ENCODE data around the gene ATAD5.
"Not testable (repeated sequence)": the region's sequence is repeated elsewhere in the genome, so short reads cannot be mapped to it uniquely, and the experiment has no call there.

The ATAD5 gene

GRCh38 chr17:30915833-30916611, 84.3 kb downstream of the ATAD5 start:
- no peak for DNase-seq

- no peak for DNase-seq
Observed at GRCh38 chr17:30917050-30917449, 85.3 kb downstream of the ATAD5 start.

- no peak for DNase-seq
Observed at GRCh38 chr17:30920282-30920681, 88.5 kb downstream of the ATAD5 start.

- DNase-seq, result no peak
Observed at GRCh38 chr17:30920683-30921543, 89.1 kb downstream of the ATAD5 start.

- DNase-seq, result no peak
Observed at GRCh38 chr17:30921544-30922196, 89.9 kb downstream of the ATAD5 start, which contains the start of gene ADAP2. ADAP2 (plus strand) TSS chr17:30921945; CDS start chr17:30922015, 70 bp downstream.

- DNase-seq, result no peak
Observed at GRCh38 chr17:30922235-30923030, 90.7 kb downstream of the ATAD5 start.

- DNase-seq, result no peak
Observed at GRCh38 chr17:30924341-30924740, 92.6 kb downstream of the ATAD5 start.

GRCh38 chr17:30926516-30926915, 94.8 kb downstream of the ATAD5 start:
- no peak for DNase-seq

- DNase-seq, result no peak
Observed at GRCh38 chr17:30927756-30928155, 96.0 kb downstream of the ATAD5 start.

- no peak for DNase-seq
Observed at GRCh38 chr17:30928584-30928983, 96.8 kb downstream of the ATAD5 start.

- DNase-seq, result no peak
Observed at GRCh38 chr17:30929081-30929633, 97.4 kb downstream of the ATAD5 start.

GRCh38 chr17:30929861-30930260, 98.1 kb downstream of the ATAD5 start:
- not testable (repeated sequence) for DNase-seq

- DNase-seq, result no peak
Observed at GRCh38 chr17:30930495-30930894, 98.7 kb downstream of the ATAD5 start.

- DNase-seq, result not testable (repeated sequence)
Observed at GRCh38 chr17:30931582-30931981, 99.8 kb downstream of the ATAD5 start.

GRCh38 chr17:30933966-30934365, 102.2 kb downstream of the ATAD5 start:
- DNase-seq, result no peak

- DNase-seq, result no peak
Observed at GRCh38 chr17:30939051-30939689, 107.4 kb downstream of the ATAD5 start.

GRCh38 chr17:30942308-30943079, 110.7 kb downstream of the ATAD5 start:
- DNase-seq, result no peak

All from DMS79 treated with DMSO at 0.1 percent for 48 hours (cell line).